ENCODE results near the gene KRT39. TPM values are rescaled to one million over a fixed set of nuclear protein-coding genes. Genes with fewer than 3 reads are reported as not detected.

The KRT39 gene
- total RNA-seq, 1 donor from 2014 or later: not detected

- DNase-seq (ENCODE audit: low read depth): no peak
- no peaks in the 10 kb centered on the region for H3K27me3 ChIP-seq (ENCODE audit: control insufficient read depth, insufficient read depth, low read length)
- no peak overlapping the region for H3K4me3 ChIP-seq (ENCODE audit: low read depth, low read length)
- H3K36me3 ChIP-seq (ENCODE audit: control insufficient read depth, insufficient read depth, low read length): no peaks in the 10 kb centered on the region
- no peak for TF ChIP-seq CTCF (IDR thresholded peaks at IDR 0.05; ENCODE audit: insufficient read depth, low read length, poor library complexity, severe bottlenecking)
These were observed 4.6 kb downstream of the KRT39 start for GRCh38 chr17:40962059-40962561.

GRCh38 chr17:40961591-40961990 is 5.2 kb downstream of the KRT39 start:
- H3K36me3 ChIP-seq (ENCODE audit: control insufficient read depth, insufficient read depth, low read length): no peaks in the 10 kb centered on the region
- H3K27me3 ChIP-seq (ENCODE audit: control insufficient read depth, insufficient read depth, low read length): no peaks in the 10 kb centered on the region
- TF ChIP-seq CTCF (IDR thresholded peaks at IDR 0.05; ENCODE audit: insufficient read depth, low read length, poor library complexity, severe bottlenecking): no peak
- no peak overlapping the region for H3K4me3 ChIP-seq (ENCODE audit: low read depth, low read length)
- no peak for DNase-seq (ENCODE audit: low read depth)

GRCh38 chr17:40960144-40960543 is 6.6 kb downstream of the KRT39 start:
- no peak for TF ChIP-seq CTCF (IDR thresholded peaks at IDR 0.05; ENCODE audit: insufficient read depth, low read length, poor library complexity, severe bottlenecking)
- H3K4me3 ChIP-seq (ENCODE audit: low read depth, low read length): no peak overlapping the region
- DNase-seq (ENCODE audit: low read depth): no peak

GRCh38 chr17:40958086-40958953 is 8.4 kb downstream of the KRT39 start:
- no peaks in the 10 kb centered on the region for H3K27me3 ChIP-seq (ENCODE audit: control insufficient read depth, insufficient read depth, low read length)
- no peaks in the 10 kb centered on the region for H3K36me3 ChIP-seq (ENCODE audit: control insufficient read depth, insufficient read depth, low read length)
- no peak for DNase-seq (ENCODE audit: low read depth)
- no peak overlapping the region for H3K4me3 ChIP-seq (ENCODE audit: low read depth, low read length)
- TF ChIP-seq CTCF (IDR thresholded peaks at IDR 0.05; ENCODE audit: insufficient read depth, low read length, poor library complexity, severe bottlenecking): no peak

More at GRCh38 chr17:40960144-40960543, 6.6 kb downstream of the KRT39 start:
- Histone ChIP-seq H3K36me3 (ENCODE audit: control insufficient read depth, insufficient read depth, low read length) (no peaks in the 10 kb centered on the region), H3K27me3 (ENCODE audit: control insufficient read depth, insufficient read depth, low read length) (no peaks in the 10 kb centered on the region)

- peak; percentile 98 for DNase-seq (ENCODE audit: low read depth)
- no peaks in the 10 kb centered on the region for H3K36me3 ChIP-seq (ENCODE audit: control insufficient read depth, insufficient read depth, low read length)
- no peaks in the 10 kb centered on the region for H3K27me3 ChIP-seq (ENCODE audit: control insufficient read depth, insufficient read depth, low read length)
- TF ChIP-seq CTCF (IDR thresholded peaks at IDR 0.05; ENCODE audit: insufficient read depth, low read length, poor library complexity, severe bottlenecking): no peak
- no peak overlapping the region for H3K4me3 ChIP-seq (ENCODE audit: low read depth, low read length)
These were observed 10.1 kb downstream of the KRT39 start for GRCh38 chr17:40956401-40957254.

Data from kidney epithelial cell (primary cell).